Sigmoid colon (tissue), 4 donors: ENCODE measurements around the gene PPM1L.

Source experiments
- EP300 ChIP-seq, 4 donors: sonication (generic); formaldehyde crosslinking; IDR thresholded peaks; one replicate each; pipeline ENCODE4 v1.6.1; 2017; ENCODE audit warnings: antibody characterized with exemption in 4 of 4
- POLR2A ChIP-seq, 2 donors: fragments of 450-650 bp; IDR thresholded peaks; one replicate each; pipeline ENCODE4 v1.6.1; 2016; ENCODE audit warnings: antibody characterized with exemption in 2 of 2, mild to moderate bottlenecking in 2 of 2, moderate library complexity in 2 of 2
- POLR2AphosphoS5 ChIP-seq, 4 donors: sonication (generic); formaldehyde crosslinking; IDR thresholded peaks; one replicate each; pipeline ENCODE4 v1.6.1; 2017; ENCODE audit warnings: antibody characterized with exemption in 4 of 4
- TF ChIP-seq, protein P1 (sequence below), 4 experiments: fragments of 450-650 bp in 3 of 4; fragments of 200-600 bp in 1 of 4; IDR thresholded peaks; one replicate each; pipeline ENCODE4 v1.5.1; 2016 to 2019; ENCODE audit warnings: antibody characterized with exemption in 4 of 4, mild to moderate bottlenecking in 3 of 4, moderate library complexity in 2 of 4

DNA sequence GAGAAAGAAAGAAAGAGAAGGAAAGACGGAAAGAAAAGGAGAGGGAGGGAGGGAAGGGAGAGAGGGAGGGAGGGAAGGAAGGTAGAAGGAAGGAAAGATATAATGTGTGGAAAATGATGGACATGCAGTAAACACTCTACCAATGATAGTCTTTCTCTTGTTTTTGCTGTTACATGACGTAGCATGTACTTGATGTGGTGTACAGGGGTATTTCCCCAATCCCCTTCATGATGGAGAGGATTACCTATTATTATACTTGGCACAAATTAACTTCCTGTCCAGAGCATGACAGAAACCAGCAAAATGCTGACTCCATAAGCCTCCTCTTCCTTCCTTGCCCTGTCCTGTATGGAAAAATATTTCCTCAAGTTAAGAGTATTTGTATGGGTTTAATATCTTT, 224.7 kb downstream of the PPM1L start:
- TF ChIP-seq, protein P1, sequence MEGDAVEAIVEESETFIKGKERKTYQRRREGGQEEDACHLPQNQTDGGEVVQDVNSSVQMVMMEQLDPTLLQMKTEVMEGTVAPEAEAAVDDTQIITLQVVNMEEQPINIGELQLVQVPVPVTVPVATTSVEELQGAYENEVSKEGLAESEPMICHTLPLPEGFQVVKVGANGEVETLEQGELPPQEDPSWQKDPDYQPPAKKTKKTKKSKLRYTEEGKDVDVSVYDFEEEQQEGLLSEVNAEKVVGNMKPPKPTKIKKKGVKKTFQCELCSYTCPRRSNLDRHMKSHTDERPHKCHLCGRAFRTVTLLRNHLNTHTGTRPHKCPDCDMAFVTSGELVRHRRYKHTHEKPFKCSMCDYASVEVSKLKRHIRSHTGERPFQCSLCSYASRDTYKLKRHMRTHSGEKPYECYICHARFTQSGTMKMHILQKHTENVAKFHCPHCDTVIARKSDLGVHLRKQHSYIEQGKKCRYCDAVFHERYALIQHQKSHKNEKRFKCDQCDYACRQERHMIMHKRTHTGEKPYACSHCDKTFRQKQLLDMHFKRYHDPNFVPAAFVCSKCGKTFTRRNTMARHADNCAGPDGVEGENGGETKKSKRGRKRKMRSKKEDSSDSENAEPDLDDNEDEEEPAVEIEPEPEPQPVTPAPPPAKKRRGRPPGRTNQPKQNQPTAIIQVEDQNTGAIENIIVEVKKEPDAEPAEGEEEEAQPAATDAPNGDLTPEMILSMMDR (IDR thresholded peaks at IDR 0.05) = no peak
- TF ChIP-seq POLR2A (IDR thresholded peaks at IDR 0.05) = no peak
- no peak for TF ChIP-seq EP300 (IDR thresholded peaks at IDR 0.05)
- no peak for TF ChIP-seq POLR2AphosphoS5 (IDR thresholded peaks at IDR 0.05)
